ENCODE measurements around the gene RNF144A.

- no peak for TF ChIP-seq SUZ12 (IDR thresholded peaks at IDR 0.05; ENCODE audit: extremely low read depth, insufficient read depth, insufficient read length)
- no peak for TF ChIP-seq YY1 (IDR thresholded peaks at IDR 0.05; ENCODE audit: insufficient read depth, insufficient read length)
- no peak for TF ChIP-seq ZNF274 (IDR thresholded peaks at IDR 0.05; ENCODE audit: low read depth, low read length)
Observed at GRCh38 chr2:6960659-6961058, 43.4 kb downstream of the RNF144A start.

All from NT2/D1 (cell line).